ENCODE results near the gene EYA3. TPM values are rescaled to one million over a fixed set of nuclear protein-coding genes. Genes with fewer than 3 reads are reported as not detected.

The EYA3 gene
- total RNA-seq, 1 experiment from 2014 or later: 32.7 TPM

DNA sequence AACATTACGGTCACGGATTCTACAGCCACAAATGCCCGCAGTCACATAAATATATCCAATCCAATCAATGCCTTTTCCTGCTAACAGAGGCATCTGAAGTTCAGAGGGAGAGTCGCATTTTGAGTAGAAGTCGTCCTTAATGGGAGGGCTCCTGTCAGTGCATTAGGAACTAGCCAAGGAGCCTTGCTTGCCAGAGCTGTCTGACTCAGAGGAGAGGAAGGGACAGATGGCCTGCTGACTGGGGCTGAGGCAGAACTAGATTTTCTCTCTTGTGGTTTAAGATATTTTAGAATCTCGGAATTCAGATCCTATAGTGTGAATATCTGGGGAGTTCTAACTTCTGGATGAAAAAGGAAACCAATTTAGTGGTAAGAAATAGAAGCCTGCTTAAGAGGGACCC, 118.0 kb downstream of the EYA3 start:
- Histone ChIP-seq H4K8ac (replicated peaks; ENCODE audit: insufficient read length, low read depth, low read length) (no peak overlapping the region), H2BK12ac (ENCODE audit: insufficient read length, low read depth, low read length) (no peak overlapping the region), H3K56ac (ENCODE audit: insufficient read length, low read depth, low read length) (no peak overlapping the region), H2AK5ac (ENCODE audit: insufficient read length, low read length) (no peak overlapping the region), H3T11ph (ENCODE audit: low read length) (no peak overlapping the region), H4K20me1 (ENCODE audit: control insufficient read depth, insufficient read depth, insufficient read length) (no peaks in the 10 kb centered on the region), H2AFZ (ENCODE audit: low read length) (no peak overlapping the region), H2BK120ac (ENCODE audit: low read depth, low read length, poor library complexity, severe bottlenecking) (no peak overlapping the region), H3K4me1 (ENCODE audit: insufficient read depth, low read length) (no peaks in the 10 kb centered on the region), H3K79me2 (ENCODE audit: insufficient read depth, low read length) (no peaks in the 10 kb centered on the region), H2BK20ac (ENCODE audit: low read depth, low read length, poor library complexity, severe bottlenecking) (no peak overlapping the region), H2BK15ac (ENCODE audit: low read depth, low read length) (no peak overlapping the region), H3K18ac (ENCODE audit: insufficient read length, low read depth, low read length) (no peak overlapping the region), H3K23ac (ENCODE audit: insufficient read length, low read depth, low read length) (no peak overlapping the region), H3K27ac (ENCODE audit: insufficient read length, low read depth, low read length) (no peak overlapping the region), H2BK5ac (ENCODE audit: insufficient read length, low read length) (no peak overlapping the region), H3K27me3 (ENCODE audit: insufficient read depth, low read length) (no peaks in the 10 kb centered on the region), H3K23me2 (ENCODE audit: insufficient read length, low read depth, low read length, poor library complexity, severe bottlenecking) (no peaks in the 10 kb centered on the region), H3K9ac (ENCODE audit: extremely low read depth, insufficient read length, low read length) (no peak overlapping the region), H4K5ac (ENCODE audit: insufficient read length, low read depth, low read length) (no peak overlapping the region), H3K14ac (ENCODE audit: insufficient read depth, low read length) (no peak overlapping the region), H3K4me2 (ENCODE audit: insufficient read depth, insufficient read length, low read length) (no peak overlapping the region), H3K9me3 (ENCODE audit: control insufficient read depth, low read depth, low read length) (no peaks in the 10 kb centered on the region), H4K91ac (ENCODE audit: insufficient read length, low read depth, low read length) (no peak overlapping the region), H3K4ac (ENCODE audit: low read depth, low read length) (no peak overlapping the region), H3K79me1 (ENCODE audit: insufficient read depth, low read depth, low read length, poor library complexity, severe bottlenecking) (no peaks in the 10 kb centered on the region)
- Mint-ChIP-seq H3K4me3 (no peak overlapping the region), H3K27me3 (ENCODE audit: low read depth) (no peaks in the 10 kb centered on the region; the same call in 1 of the 2 replicates), H3K36me3 (ENCODE audit: insufficient read depth in 1 of 3, low read depth in 3 of 3) (peaks cover 8 to 37% (median 21%) of the 10 kb centered on the region in 3 experiments; a peak in 6 of 7 replicates), H3K4me1 (no peaks in the 10 kb centered on the region), H3K9me3 (no peaks in the 10 kb centered on the region), H3K27ac (no peak overlapping the region)
- TF ChIP-seq CTCF (conservative IDR thresholded peaks at IDR 0.05): no peak
- WGBS (ENCODE audit: extremely low coverage, insufficient read length, low lambda C conversion rate): no CpG with 5 or more reads among the region's 6 CpGs
- DNase-seq: no peak

All from H9 (cell line).